Measurements from ENCODE around the gene CHST11. TPM values are rescaled to one million over a fixed set of nuclear protein-coding genes. Genes with fewer than 3 reads are reported as not detected.

Gene CHST11
- total RNA-seq, 2 donors from 2014 or later: 36.2 to 61.7 TPM

- peaks cover 52% of the 10 kb centered on the region for H3K4me1 Mint-ChIP-seq
- no peak overlapping the region for H3K27ac Mint-ChIP-seq
- H3K27me3 Mint-ChIP-seq: no peaks in the 10 kb centered on the region
- no peak for ATAC-seq (replicated peaks)
- peak overlapping the region; percentile 45 for H3K4me3 Mint-ChIP-seq
- H3K36me3 Mint-ChIP-seq (ENCODE audit: low read depth): peaks cover 8% of the 10 kb centered on the region
- H3K9me3 Mint-ChIP-seq: no peaks in the 10 kb centered on the region
Measured at GRCh38 chr12:104576980-104577580, 120.3 kb downstream of the CHST11 start.

GRCh38 chr12:104577581-104577981 lies 120.8 kb downstream of the CHST11 start:
- Mint-ChIP-seq H3K9me3 (no peaks in the 10 kb centered on the region), H3K4me3 (peak overlapping the region; percentile 45)

GRCh38 chr12:104578453-104578852 lies 121.7 kb downstream of the CHST11 start:
- no peaks in the 10 kb centered on the region for H3K27me3 Mint-ChIP-seq
- H3K36me3 Mint-ChIP-seq (ENCODE audit: low read depth): no peaks in the 10 kb centered on the region
- H3K9me3 Mint-ChIP-seq: no peaks in the 10 kb centered on the region
- peak; percentile 79 for ATAC-seq (replicated peaks)
- H3K27ac Mint-ChIP-seq: peak overlapping the region; percentile 39
- peaks cover 57% of the 10 kb centered on the region for H3K4me1 Mint-ChIP-seq
- peak overlapping the region; percentile 45 for H3K4me3 Mint-ChIP-seq

More at GRCh38 chr12:104577581-104577981, 120.8 kb downstream of the CHST11 start:
- peak overlapping the region; percentile 39 for H3K27ac Mint-ChIP-seq
- peaks cover 51% of the 10 kb centered on the region for H3K4me1 Mint-ChIP-seq
- H3K36me3 Mint-ChIP-seq (ENCODE audit: low read depth): peaks cover 4% of the 10 kb centered on the region
- peak; percentile 52 for ATAC-seq (replicated peaks)
- no peaks in the 10 kb centered on the region for H3K27me3 Mint-ChIP-seq

- peak; percentile 43 for ATAC-seq (replicated peaks)
- peak overlapping the region; percentile 45 for H3K4me3 Mint-ChIP-seq
- no peaks in the 10 kb centered on the region for H3K27me3 Mint-ChIP-seq
- no peaks in the 10 kb centered on the region for H3K9me3 Mint-ChIP-seq
- peaks cover 64% of the 10 kb centered on the region for H3K4me1 Mint-ChIP-seq
- H3K36me3 Mint-ChIP-seq (ENCODE audit: low read depth): no peaks in the 10 kb centered on the region
- no peak overlapping the region for H3K27ac Mint-ChIP-seq
Measured at GRCh38 chr12:104579718-104580495, 123.2 kb downstream of the CHST11 start.

- no peaks in the 10 kb centered on the region for H3K9me3 Mint-ChIP-seq
Measured at GRCh38 chr12:104581005-104581570, 124.3 kb downstream of the CHST11 start.

GRCh38 chr12:104582739-104583138 lies 126.0 kb downstream of the CHST11 start:
- H3K9me3 Mint-ChIP-seq: no peaks in the 10 kb centered on the region
- no peaks in the 10 kb centered on the region for H3K36me3 Mint-ChIP-seq (ENCODE audit: low read depth)
- no peak overlapping the region for H3K4me3 Mint-ChIP-seq
- peaks cover 58% of the 10 kb centered on the region for H3K4me1 Mint-ChIP-seq
- ATAC-seq (replicated peaks): no peak
- no peak overlapping the region for H3K27ac Mint-ChIP-seq
- no peaks in the 10 kb centered on the region for H3K27me3 Mint-ChIP-seq

More at GRCh38 chr12:104581005-104581570, 124.3 kb downstream of the CHST11 start:
- Mint-ChIP-seq H3K4me3 (peak overlapping the region; percentile 45), H3K36me3 (ENCODE audit: low read depth) (no peaks in the 10 kb centered on the region), H3K4me1 (peaks cover 63% of the 10 kb centered on the region), H3K27ac (no peak overlapping the region), H3K27me3 (no peaks in the 10 kb centered on the region)
- no peak for ATAC-seq (replicated peaks)

GRCh38 chr12:104583301-104583700 lies 126.6 kb downstream of the CHST11 start:
- H3K27me3 Mint-ChIP-seq: no peaks in the 10 kb centered on the region
- H3K9me3 Mint-ChIP-seq: no peaks in the 10 kb centered on the region
- H3K4me1 Mint-ChIP-seq: peaks cover 54% of the 10 kb centered on the region
- H3K4me3 Mint-ChIP-seq: no peak overlapping the region
- no peaks in the 10 kb centered on the region for H3K36me3 Mint-ChIP-seq (ENCODE audit: low read depth)
- peak; percentile 51 for ATAC-seq (replicated peaks)
- no peak overlapping the region for H3K27ac Mint-ChIP-seq

- Mint-ChIP-seq H3K4me3 (no peak overlapping the region), H3K4me1 (peaks cover 39% of the 10 kb centered on the region), H3K27ac (peak overlapping the region; percentile 75), H3K9me3 (no peaks in the 10 kb centered on the region), H3K36me3 (ENCODE audit: low read depth) (no peaks in the 10 kb centered on the region), H3K27me3 (no peaks in the 10 kb centered on the region)
- ATAC-seq (replicated peaks): no peak
Measured at GRCh38 chr12:104585448-104586055, 128.8 kb downstream of the CHST11 start.

- ATAC-seq (replicated peaks): no peak
- H3K27ac Mint-ChIP-seq: peak overlapping the region; percentile 75
- H3K4me3 Mint-ChIP-seq: no peak overlapping the region
Measured at GRCh38 chr12:104586351-104586919, 129.7 kb downstream of the CHST11 start.

GRCh38 chr12:104588047-104588920 lies 131.5 kb downstream of the CHST11 start:
- Mint-ChIP-seq H3K27ac (peak overlapping the region; percentile 69), H3K4me1 (peaks cover 31% of the 10 kb centered on the region), H3K4me3 (no peak overlapping the region), H3K9me3 (no peaks in the 10 kb centered on the region), H3K36me3 (ENCODE audit: low read depth) (no peaks in the 10 kb centered on the region), H3K27me3 (no peaks in the 10 kb centered on the region)
- no peak for ATAC-seq (replicated peaks)

More at GRCh38 chr12:104586351-104586919, 129.7 kb downstream of the CHST11 start:
- Mint-ChIP-seq H3K4me1 (peaks cover 41% of the 10 kb centered on the region), H3K9me3 (no peaks in the 10 kb centered on the region), H3K36me3 (ENCODE audit: low read depth) (no peaks in the 10 kb centered on the region), H3K27me3 (no peaks in the 10 kb centered on the region)

GRCh38 chr12:104588921-104589590 lies 132.3 kb downstream of the CHST11 start:
- Mint-ChIP-seq H3K36me3 (ENCODE audit: low read depth) (no peaks in the 10 kb centered on the region), H3K27ac (peak overlapping the region; percentile 69), H3K4me1 (peaks cover 26% of the 10 kb centered on the region), H3K9me3 (no peaks in the 10 kb centered on the region), H3K27me3 (no peaks in the 10 kb centered on the region), H3K4me3 (no peak overlapping the region)
- ATAC-seq (replicated peaks): no peak

- no peaks in the 10 kb centered on the region for H3K36me3 Mint-ChIP-seq (ENCODE audit: low read depth)
- H3K27me3 Mint-ChIP-seq: no peaks in the 10 kb centered on the region
- peaks cover 26% of the 10 kb centered on the region for H3K4me1 Mint-ChIP-seq
- no peak overlapping the region for H3K27ac Mint-ChIP-seq
- no peak overlapping the region for H3K4me3 Mint-ChIP-seq
- no peaks in the 10 kb centered on the region for H3K9me3 Mint-ChIP-seq
- no peak for ATAC-seq (replicated peaks)
Measured at GRCh38 chr12:104590022-104590421, 133.3 kb downstream of the CHST11 start.

- Mint-ChIP-seq H3K36me3 (ENCODE audit: low read depth) (no peaks in the 10 kb centered on the region), H3K27me3 (no peaks in the 10 kb centered on the region), H3K27ac (peak overlapping the region; percentile 42), H3K4me1 (peaks cover 21% of the 10 kb centered on the region), H3K9me3 (no peaks in the 10 kb centered on the region), H3K4me3 (no peak overlapping the region)
- ATAC-seq (replicated peaks): no peak
Measured at GRCh38 chr12:104591257-104591885, 134.6 kb downstream of the CHST11 start.

Measured in activated T-helper 17 cell treated with anti-CD3 and anti-CD28 coated beads, Interleukin-2, amount 50 U/mL, for 72 hours (primary cell).